ENCODE results near the gene PRKCD.

The PRKCD gene

GRCh38 chr3:53175613-53176540 lies 14.9 kb downstream of the PRKCD start:
- no peak overlapping the region for H3K4me3 ChIP-seq (ENCODE audit: control insufficient read depth, low read depth, low read length)
- TF ChIP-seq CTCF (IDR thresholded peaks at IDR 0.05; ENCODE audit: control insufficient read depth, insufficient read depth, low read depth, low read length, missing control alignments): no peak
- DNase-seq (ENCODE audit: low read depth): no peak

GRCh38 chr3:53178246-53178645 lies 17.2 kb downstream of the PRKCD start:
- no peak for TF ChIP-seq CTCF (IDR thresholded peaks at IDR 0.05; ENCODE audit: control insufficient read depth, insufficient read depth, low read depth, low read length, missing control alignments)
- DNase-seq (ENCODE audit: low read depth): no peak
- H3K4me3 ChIP-seq (ENCODE audit: control insufficient read depth, low read depth, low read length): no peak overlapping the region

GRCh38 chr3:53179580-53179979 lies 18.6 kb downstream of the PRKCD start:
- no peak for DNase-seq (ENCODE audit: low read depth)
- TF ChIP-seq CTCF (IDR thresholded peaks at IDR 0.05; ENCODE audit: control insufficient read depth, insufficient read depth, low read depth, low read length, missing control alignments): no peak
- H3K4me3 ChIP-seq (ENCODE audit: control insufficient read depth, low read depth, low read length): no peak overlapping the region

GRCh38 chr3:53180305-53181023 lies 19.5 kb downstream of the PRKCD start:
- no peak overlapping the region for H3K4me3 ChIP-seq (ENCODE audit: control insufficient read depth, low read depth, low read length)
- no peak for TF ChIP-seq CTCF (IDR thresholded peaks at IDR 0.05; ENCODE audit: control insufficient read depth, insufficient read depth, low read depth, low read length, missing control alignments)

GRCh38 chr3:53181024-53181371 lies 20.0 kb downstream of the PRKCD start:
- TF ChIP-seq CTCF (IDR thresholded peaks at IDR 0.05; ENCODE audit: control insufficient read depth, insufficient read depth, low read depth, low read length, missing control alignments): no peak
- no peak for DNase-seq (ENCODE audit: low read depth)
- H3K4me3 ChIP-seq (ENCODE audit: control insufficient read depth, low read depth, low read length): no peak overlapping the region

More at GRCh38 chr3:53180305-53181023, 19.5 kb downstream of the PRKCD start:
- DNase-seq (ENCODE audit: low read depth): no peak

GRCh38 chr3:53181528-53181927 lies 20.5 kb downstream of the PRKCD start:
- DNase-seq (ENCODE audit: low read depth): no peak
- TF ChIP-seq CTCF (IDR thresholded peaks at IDR 0.05; ENCODE audit: control insufficient read depth, insufficient read depth, low read depth, low read length, missing control alignments): no peak
- H3K4me3 ChIP-seq (ENCODE audit: control insufficient read depth, low read depth, low read length): no peak overlapping the region
